HG02763 (cell line): ENCODE results near the gene RNF146.
"Not testable (repeated sequence)": the region's sequence is repeated elsewhere in the genome, so short reads cannot be mapped to it uniquely, and the experiment has no call there.

Source experiments
- ATAC-seq: cut with Tn5 transposase; IDR thresholded peaks from one replicate; pipeline ENCODE4 v1.9.1; 2021; ENCODE audit warnings: mild to moderate bottlenecking, moderate library complexity; ENCODE audit not compliant: unreplicated experiment

Gene RNF146

GRCh38 chr6:127279815-127280214, 13.2 kb downstream of the RNF146 start:
- no peak for ATAC-seq

GRCh38 chr6:127282184-127282583, 15.5 kb downstream of the RNF146 start:
- ATAC-seq, result no peak

- no peak for ATAC-seq
Measured at GRCh38 chr6:127288705-127289104, 22.0 kb downstream of the RNF146 start.

GRCh38 chr6:127289934-127290333, 23.3 kb downstream of the RNF146 start:
- no peak for ATAC-seq

GRCh38 chr6:127290391-127291265, 24.0 kb downstream of the RNF146 start:
- ATAC-seq, result no peak

GRCh38 chr6:127291495-127291894, 24.8 kb downstream of the RNF146 start:
- peak; percentile 86 for ATAC-seq

GRCh38 chr6:127297502-127298070, 30.9 kb downstream of the RNF146 start:
- ATAC-seq, result no peak

GRCh38 chr6:127298475-127298874, 31.8 kb downstream of the RNF146 start:
- no peak for ATAC-seq

GRCh38 chr6:127299522-127300240, 33.0 kb downstream of the RNF146 start:
- ATAC-seq, result no peak

- no peak for ATAC-seq
Measured at GRCh38 chr6:127300411-127300810, 33.7 kb downstream of the RNF146 start.

GRCh38 chr6:127301199-127301700, 34.6 kb downstream of the RNF146 start:
- no peak for ATAC-seq

GRCh38 chr6:127302728-127303660, 36.3 kb downstream of the RNF146 start:
- ATAC-seq, result peak; percentile 58

GRCh38 chr6:127303917-127304316, 37.3 kb downstream of the RNF146 start:
- ATAC-seq, result no peak

- ATAC-seq, result no peak
Measured at GRCh38 chr6:127305741-127306140, 39.1 kb downstream of the RNF146 start.

GRCh38 chr6:127317388-127318128, 50.9 kb downstream of the RNF146 start:
- ATAC-seq, result no peak

GRCh38 chr6:127319686-127320085, 53.0 kb downstream of the RNF146 start:
- ATAC-seq, result no peak

- ATAC-seq, result no peak
Measured at GRCh38 chr6:127328043-127328609, 61.5 kb downstream of the RNF146 start.

- not testable (repeated sequence) for ATAC-seq
Measured at GRCh38 chr6:127331256-127331655, 64.6 kb downstream of the RNF146 start.

- ATAC-seq, result no peak
Measured at GRCh38 chr6:127332383-127332961, 65.8 kb downstream of the RNF146 start.
